Glutamatergic neuron (in vitro differentiated cells): Measurements from ENCODE around the gene LZTR1. TPM values are rescaled to one million over a fixed set of nuclear protein-coding genes. Genes with fewer than 3 reads are reported as not detected.

Experiments used
- DNase-seq: peaks from one replicate; pipeline ENCODE4 v3.0.0; 2022
- H3K27ac Mint-ChIP-seq: one replicate; pipeline ENCODE4 v1.8.0; 2020; ENCODE audit warnings: mild to moderate bottlenecking, mixed read lengths, inconsistent platforms; ENCODE audit not compliant: unreplicated experiment
- H3K27me3 Mint-ChIP-seq: one replicate; pipeline ENCODE4 v1.8.0; 2020; ENCODE audit warnings: mild to moderate bottlenecking, moderate library complexity, mixed read lengths, inconsistent platforms; ENCODE audit not compliant: unreplicated experiment
- H3K36me3 Mint-ChIP-seq: one replicate; pipeline ENCODE4 v1.8.0; 2020; ENCODE audit warnings: mild to moderate bottlenecking, mixed read lengths, inconsistent platforms; ENCODE audit not compliant: unreplicated experiment
- H3K4me1 Mint-ChIP-seq: one replicate; pipeline ENCODE4 v1.8.0; 2020; ENCODE audit warnings: mild to moderate bottlenecking, low read depth, mixed read lengths, inconsistent platforms; ENCODE audit not compliant: unreplicated experiment
- H3K4me3 Mint-ChIP-seq: one replicate; pipeline ENCODE4 v1.8.0; 2020; ENCODE audit warnings: mild to moderate bottlenecking, mixed read lengths, inconsistent platforms; ENCODE audit not compliant: unreplicated experiment
- H3K9me3 Mint-ChIP-seq: one replicate; pipeline ENCODE4 v1.8.0; 2020; ENCODE audit warnings: mild to moderate bottlenecking, moderate library complexity, mixed read lengths, inconsistent platforms; ENCODE audit not compliant: unreplicated experiment
- total RNA-seq: library from RNA; stranded (reverse); fragmentation: NEBNext Ultra II Directional; extraction: Animal tissue kit (Norgen Biotek cat#: 25700); gene quantifications from one replicate; pipeline ENCODE4 v1.2.1, GENCODE V29; 2021; ENCODE audit not compliant: unreplicated experiment
- TF ChIP-seq, protein P1 (sequence below): fragments of 200-600 bp; sonication (generic); IDR thresholded peaks from one replicate; pipeline ENCODE4 v1.5.0; 2021; ENCODE audit not compliant: partially characterized antibody, unreplicated experiment

The LZTR1 gene
- total RNA-seq, 1 donor from 2014 or later: 165 TPM

GRCh38 chr22:21041937-21042336, 59.8 kb downstream of the LZTR1 start:
- TF ChIP-seq, protein P1, sequence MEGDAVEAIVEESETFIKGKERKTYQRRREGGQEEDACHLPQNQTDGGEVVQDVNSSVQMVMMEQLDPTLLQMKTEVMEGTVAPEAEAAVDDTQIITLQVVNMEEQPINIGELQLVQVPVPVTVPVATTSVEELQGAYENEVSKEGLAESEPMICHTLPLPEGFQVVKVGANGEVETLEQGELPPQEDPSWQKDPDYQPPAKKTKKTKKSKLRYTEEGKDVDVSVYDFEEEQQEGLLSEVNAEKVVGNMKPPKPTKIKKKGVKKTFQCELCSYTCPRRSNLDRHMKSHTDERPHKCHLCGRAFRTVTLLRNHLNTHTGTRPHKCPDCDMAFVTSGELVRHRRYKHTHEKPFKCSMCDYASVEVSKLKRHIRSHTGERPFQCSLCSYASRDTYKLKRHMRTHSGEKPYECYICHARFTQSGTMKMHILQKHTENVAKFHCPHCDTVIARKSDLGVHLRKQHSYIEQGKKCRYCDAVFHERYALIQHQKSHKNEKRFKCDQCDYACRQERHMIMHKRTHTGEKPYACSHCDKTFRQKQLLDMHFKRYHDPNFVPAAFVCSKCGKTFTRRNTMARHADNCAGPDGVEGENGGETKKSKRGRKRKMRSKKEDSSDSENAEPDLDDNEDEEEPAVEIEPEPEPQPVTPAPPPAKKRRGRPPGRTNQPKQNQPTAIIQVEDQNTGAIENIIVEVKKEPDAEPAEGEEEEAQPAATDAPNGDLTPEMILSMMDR: no peak
- Mint-ChIP-seq H3K27me3 (peaks cover 10% of the 10 kb centered on the region), H3K36me3 (no peaks in the 10 kb centered on the region), H3K27ac (no peak overlapping the region), H3K9me3 (peaks cover 14% of the 10 kb centered on the region), H3K4me1 (peaks cover 27% of the 10 kb centered on the region), H3K4me3 (no peak overlapping the region)
- DNase-seq: no peak

DNA sequence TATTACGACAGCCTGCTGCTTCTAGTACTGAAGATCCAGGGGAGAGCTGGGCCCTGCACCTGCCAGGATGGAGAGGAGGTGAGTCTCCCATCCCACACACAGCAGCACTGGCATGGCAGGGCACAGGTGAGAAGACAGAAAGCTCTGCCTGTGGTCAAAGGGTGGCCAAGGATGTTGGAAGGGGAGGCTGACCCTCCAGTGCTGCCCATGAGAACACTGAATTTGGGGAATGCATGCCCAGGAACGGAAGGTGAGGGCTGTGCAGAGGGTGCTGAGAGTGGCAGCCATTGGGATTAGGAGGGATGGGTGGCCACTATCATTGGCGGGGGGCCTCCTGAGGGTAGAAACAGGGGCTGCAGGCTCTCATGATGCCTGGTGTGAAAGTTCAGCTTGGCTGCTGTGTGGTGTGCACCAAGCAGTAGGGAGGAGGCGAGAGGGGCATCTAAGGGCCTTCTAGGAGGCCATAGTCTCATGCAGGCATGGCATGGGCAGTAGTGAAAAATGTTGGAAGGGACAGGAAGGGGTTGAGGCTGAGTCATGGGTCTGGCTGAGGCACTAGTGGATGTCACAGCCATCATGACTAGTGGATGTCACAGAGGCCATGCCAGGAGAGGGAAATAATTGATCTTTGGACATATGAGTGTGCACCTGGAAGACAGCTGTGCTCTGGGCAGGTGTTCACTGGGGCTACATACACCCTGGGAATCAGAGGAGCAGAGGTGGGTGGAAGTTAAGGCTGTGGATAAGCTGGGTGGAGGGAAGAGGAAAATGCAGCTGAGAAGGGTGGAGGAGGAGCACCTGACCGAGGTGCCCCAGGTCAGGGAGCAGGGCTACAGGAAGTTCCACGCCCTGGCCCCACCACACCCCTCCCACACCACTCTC, 61.1 kb downstream of the LZTR1 start:
- Mint-ChIP-seq H3K9me3 (peaks cover 16% of the 10 kb centered on the region), H3K4me3 (peak overlapping the region; percentile 69), H3K36me3 (no peaks in the 10 kb centered on the region), H3K4me1 (peaks cover 28% of the 10 kb centered on the region), H3K27me3 (peaks cover 15% of the 10 kb centered on the region), H3K27ac (peak overlapping the region; percentile 86)
- no peak for DNase-seq
- TF ChIP-seq, protein P1: no peak

- TF ChIP-seq, protein P1: no peak
- peak overlapping the region; percentile 95 for H3K27ac Mint-ChIP-seq
- H3K27me3 Mint-ChIP-seq: peaks cover 13% of the 10 kb centered on the region
- H3K9me3 Mint-ChIP-seq: peaks cover 16% of the 10 kb centered on the region
- no peaks in the 10 kb centered on the region for H3K36me3 Mint-ChIP-seq
- peak overlapping the region; percentile 93 for H3K4me3 Mint-ChIP-seq
- no peak for DNase-seq
- peaks cover 28% of the 10 kb centered on the region for H3K4me1 Mint-ChIP-seq
These were observed 61.9 kb downstream of the LZTR1 start for GRCh38 chr22:21043860-21044535.

- Mint-ChIP-seq H3K4me1 (peaks cover 28% of the 10 kb centered on the region), H3K9me3 (peaks cover 16% of the 10 kb centered on the region), H3K4me3 (peak overlapping the region; percentile 93), H3K36me3 (no peaks in the 10 kb centered on the region), H3K27ac (peak overlapping the region; percentile 95), H3K27me3 (peaks cover 11% of the 10 kb centered on the region)
- TF ChIP-seq, protein P1: no peak
- DNase-seq: peak; percentile 73
These were observed 63.0 kb downstream of the LZTR1 start for GRCh38 chr22:21044931-21045584.
